H7 (cell line): Measurements from ENCODE around the gene MAT1A. TPM values are rescaled to one million over a fixed set of nuclear protein-coding genes. Genes with fewer than 3 reads are reported as not detected.
A peak's percentile ranks its signal among the peaks of the same experiment; 100 is the strongest.

Experiments used
- DNase-seq: peaks from one replicate; pipeline ENCODE4 v3.0.0; 2012
- H3K27me3 ChIP-seq: 2 replicates; pipeline ENCODE4 v1.6.0; 2011; ENCODE audit warnings: mild to moderate bottlenecking, low read length; ENCODE audit not compliant: control insufficient read depth, insufficient read depth
- H3K36me3 ChIP-seq: replicated peaks from 2 replicates; pipeline ENCODE4 v1.5.1; 2011; ENCODE audit warnings: low read length; ENCODE audit not compliant: control insufficient read depth, insufficient read depth
- H3K4me3 ChIP-seq: 2 replicates; pipeline ENCODE4 v1.5.1; 2011; ENCODE audit warnings: low read depth, mild to moderate bottlenecking, control low read depth, low read length, moderate library complexity; ENCODE audit not compliant: insufficient read depth
- total RNA-seq: library from RNA; depleted of rRNA; stranded (reverse); fragments of >200 nt; shearing (Covaris generic); gene quantifications from 2 replicates; pipeline ENCODE4 v1.2.3, GENCODE V29; 2014

The MAT1A gene
- total RNA-seq, 1 experiment from 2014 or later = 0.07 TPM

GRCh38 chr10:80277016-80277415 is 12.4 kb downstream of the MAT1A start:
- Histone ChIP-seq H3K27me3 (no peaks in the 10 kb centered on the region), H3K36me3 (no peaks in the 10 kb centered on the region), H3K4me3 (no peak overlapping the region)
- no peak for DNase-seq

GRCh38 chr10:80276335-80276734 is 13.1 kb downstream of the MAT1A start:
- no peak for DNase-seq
- Histone ChIP-seq H3K36me3 (no peaks in the 10 kb centered on the region), H3K27me3 (no peaks in the 10 kb centered on the region), H3K4me3 (no peak overlapping the region)

- H3K27me3 ChIP-seq = no peaks in the 10 kb centered on the region
- no peak for DNase-seq
- H3K4me3 ChIP-seq = no peak overlapping the region
- no peaks in the 10 kb centered on the region for H3K36me3 ChIP-seq
Observed at GRCh38 chr10:80275756-80276155, 13.7 kb downstream of the MAT1A start.

- DNase-seq = no peak
- H3K27me3 ChIP-seq = no peaks in the 10 kb centered on the region
- H3K36me3 ChIP-seq = no peaks in the 10 kb centered on the region
- H3K4me3 ChIP-seq = no peak overlapping the region
Observed at GRCh38 chr10:80275135-80275498, 14.3 kb downstream of the MAT1A start.

- DNase-seq = no peak
- no peak overlapping the region for H3K4me3 ChIP-seq
- H3K36me3 ChIP-seq = no peaks in the 10 kb centered on the region
- H3K27me3 ChIP-seq = no peaks in the 10 kb centered on the region
Observed at GRCh38 chr10:80274396-80275134, 14.9 kb downstream of the MAT1A start.

GRCh38 chr10:80273523-80274170 is 15.8 kb downstream of the MAT1A start:
- Histone ChIP-seq H3K4me3 (no peak overlapping the region), H3K36me3 (no peaks in the 10 kb centered on the region), H3K27me3 (no peaks in the 10 kb centered on the region)
- DNase-seq = no peak

GRCh38 chr10:80272793-80273522 is 16.5 kb downstream of the MAT1A start:
- Histone ChIP-seq H3K27me3 (no peaks in the 10 kb centered on the region), H3K4me3 (no peak overlapping the region), H3K36me3 (no peaks in the 10 kb centered on the region)
- DNase-seq = no peak

- Histone ChIP-seq H3K4me3 (no peak overlapping the region), H3K27me3 (no peaks in the 10 kb centered on the region), H3K36me3 (no peaks in the 10 kb centered on the region)
- no peak for DNase-seq
Observed at GRCh38 chr10:80271416-80271815, 18.0 kb downstream of the MAT1A start.

- DNase-seq = no peak
- Histone ChIP-seq H3K4me3 (no peak overlapping the region), H3K27me3 (no peaks in the 10 kb centered on the region), H3K36me3 (no peaks in the 10 kb centered on the region)
Observed at GRCh38 chr10:80270887-80271286, 18.6 kb downstream of the MAT1A start.

- Histone ChIP-seq H3K27me3 (no peaks in the 10 kb centered on the region), H3K36me3 (no peaks in the 10 kb centered on the region), H3K4me3 (no peak overlapping the region)
- no peak for DNase-seq
Observed at GRCh38 chr10:80268938-80269588, 20.4 kb downstream of the MAT1A start.

GRCh38 chr10:80268266-80268665 is 21.2 kb downstream of the MAT1A start:
- Histone ChIP-seq H3K27me3 (no peaks in the 10 kb centered on the region), H3K4me3 (no peak overlapping the region), H3K36me3 (no peaks in the 10 kb centered on the region)

GRCh38 chr10:80266513-80266863 is 23.0 kb downstream of the MAT1A start:
- Histone ChIP-seq H3K27me3 (no peaks in the 10 kb centered on the region), H3K36me3 (no peaks in the 10 kb centered on the region), H3K4me3 (no peak overlapping the region)
- DNase-seq = no peak

More at GRCh38 chr10:80268266-80268665, 21.2 kb downstream of the MAT1A start:
- no peak for DNase-seq

- Histone ChIP-seq H3K4me3 (no peak overlapping the region), H3K27me3 (no peaks in the 10 kb centered on the region), H3K36me3 (no peaks in the 10 kb centered on the region)
- DNase-seq = peak; percentile 74
Observed at GRCh38 chr10:80265740-80266512, 23.5 kb downstream of the MAT1A start.
